K562 (cell line): ENCODE data around the gene GALNS. TPM values are rescaled to one million over a fixed set of nuclear protein-coding genes. Genes with fewer than 3 reads are reported as not detected.

Experiments used
- ADNP ChIP-seq: fragments of 200-800 bp; sonication (Bioruptor generic); IDR thresholded peaks from 2 replicates; pipeline ENCODE4 v1.6.1; 2016; ENCODE audit warnings: missing genetic modification characterization, missing compliant biosample characterization
- BMI1 ChIP-seq: fragments of 150-350 bp; IDR thresholded peaks from 2 replicates; pipeline ENCODE4 v1.6.1; 2014; ENCODE audit warnings: low read length
- EWSR1 ChIP-seq: fragments of 450-650 bp; IDR thresholded peaks from 2 replicates; pipeline ENCODE4 v1.6.1; 2018; ENCODE audit warnings: borderline replicate concordance, mild to moderate bottlenecking, low read depth, moderate library complexity; ENCODE audit not compliant: partially characterized antibody
- FOXA1 ChIP-seq: fragments of 450-650 bp; IDR thresholded peaks from 2 replicates; pipeline ENCODE4 v1.6.1; 2016; ENCODE audit warnings: mild to moderate bottlenecking, borderline replicate concordance
- HDAC1 ChIP-seq, 2 experiments: fragments of 450-650 bp; IDR thresholded peaks; 2 replicates each; pipeline ENCODE4 v1.6.1; 2016 to 2017; ENCODE audit warnings: inconsistent platforms in 1 of 2, mild to moderate bottlenecking in 1 of 2, moderate library complexity in 1 of 2
- HMGN3 ChIP-seq: IDR thresholded peaks from 2 replicates; pipeline ENCODE4 v1.6.1; 2011; ENCODE audit warnings: borderline replicate concordance, low read depth, mild to moderate bottlenecking, mixed read lengths, low read length; ENCODE audit not compliant: insufficient read length; ENCODE audit errors: extremely low read depth
- HNRNPLL ChIP-seq: fragments of 200-400 bp; formaldehyde crosslinking; IDR thresholded peaks from 2 replicates; pipeline ENCODE4 v1.6.1; 2017; ENCODE audit warnings: low read length, low read depth, mild to moderate bottlenecking; ENCODE audit not compliant: poor library complexity, severe bottlenecking
- KDM4B ChIP-seq, 2 experiments: fragments of 450-650 bp in 1 of 2; sonication (generic) in 1 of 2; IDR thresholded peaks; 2 replicates each; pipeline ENCODE4 v1.6.1; 2016 to 2017; ENCODE audit warnings: borderline replicate concordance in 2 of 2, antibody characterized with exemption in 1 of 2, low read depth in 1 of 2, mild to moderate bottlenecking in 1 of 2
- KDM5B ChIP-seq: fragments of 200-600 bp; sonication (generic); IDR thresholded peaks from 2 replicates; pipeline ENCODE4 v1.6.1; 2012; ENCODE audit warnings: low read depth, mild to moderate bottlenecking, moderate library complexity, low read length, control low read depth, inconsistent platforms; ENCODE audit not compliant: insufficient replicate concordance
- MEIS2 ChIP-seq: fragments of 450-650 bp; IDR thresholded peaks from 2 replicates; pipeline ENCODE4 v1.6.1; 2014; ENCODE audit warnings: mild to moderate bottlenecking; ENCODE audit not compliant: partially characterized antibody
- NR3C1 ChIP-seq: sonication (generic); formaldehyde crosslinking; IDR thresholded peaks from 2 replicates; pipeline ENCODE4 v1.8.1; 2022; ENCODE audit warnings: missing genetic modification reagents
- POLR2B ChIP-seq: fragments of 450-650 bp; IDR thresholded peaks from 2 replicates; pipeline ENCODE4 v1.6.1; 2018; ENCODE audit warnings: low read depth; ENCODE audit not compliant: partially characterized antibody
- TGIF2 ChIP-seq: sonication (generic); formaldehyde crosslinking; IDR thresholded peaks from 2 replicates; pipeline ENCODE4 v1.8.1; 2022; ENCODE audit warnings: mild to moderate bottlenecking, missing genetic modification reagents, moderate library complexity
- ZFP1 ChIP-seq: fragments of 450-650 bp; formaldehyde crosslinking; IDR thresholded peaks from 2 replicates; pipeline ENCODE4 v1.4.0; 2020; ENCODE audit warnings: mild to moderate bottlenecking, mixed read lengths
- ZNF311 ChIP-seq: fragments of 250-450 bp; sonication (Bioruptor Pico); IDR thresholded peaks from 2 replicates; pipeline ENCODE4 v1.4.0; 2020; ENCODE audit warnings: mild to moderate bottlenecking, moderate library complexity
- ZNF586 ChIP-seq: fragments of 450-650 bp; formaldehyde crosslinking; conservative IDR thresholded peaks from 2 replicates; pipeline ENCODE4 v1.4.0; 2020; ENCODE audit warnings: mild to moderate bottlenecking, moderate library complexity
- ZNF717 ChIP-seq: fragments of 250-450 bp; sonication (Bioruptor Pico); IDR thresholded peaks from 2 replicates; pipeline ENCODE4 v1.5.0; 2021
- ZSCAN32 ChIP-seq: fragments of 450-650 bp; formaldehyde crosslinking; IDR thresholded peaks from 2 replicates; pipeline ENCODE4 v1.4.0; 2020; ENCODE audit warnings: mild to moderate bottlenecking, moderate library complexity
- polyA plus RNA-seq, 8 experiments: library from polyadenylated mRNA; depleted of rRNA in 4 of 8; stranded (reverse) in 5 of 8; unstranded in 3 of 8; fragments of >200 nt; fragmentation: Nextera tagmentation in 2 of 8; fragmentation: Illumina TruSeq in 1 of 8; extraction: Ambion mirVana in 2 of 8; extraction: Trizol in 1 of 8; gene quantifications; 2 replicates each; pipeline versions ENCODE4 v1.2.1 to v1.2.3, GENCODE V29; 2011 to 2014; ENCODE audit warnings: inconsistent platforms in 1 of 8, missing spikeins in 1 of 8
- total RNA-seq, 7 experiments: library from RNA; depleted of rRNA in 6 of 7; stranded (reverse); fragments of >200 nt in 6 of 7; fragmentation: Illumina TruSeq in 2 of 7; extraction: Trizol in 2 of 7; gene quantifications; 2 replicates each; pipeline versions ENCODE4 v1.2.1 to v1.2.3, GENCODE V29; 2011 to 2021; ENCODE audit warnings: low replicate concordance in 1 of 7
- TF ChIP-seq, protein P1 (sequence below): fragments of 450-650 bp; formaldehyde crosslinking; IDR thresholded peaks from 2 replicates; pipeline ENCODE4 v1.4.0; 2020; ENCODE audit warnings: mild to moderate bottlenecking, moderate library complexity
- TF ChIP-seq, protein P2 (sequence below): sonication (generic); formaldehyde crosslinking; IDR thresholded peaks from 2 replicates; pipeline ENCODE4 v1.8.0; 2022; ENCODE audit warnings: mild to moderate bottlenecking, missing genetic modification reagents
- TF ChIP-seq, protein P3 (sequence below): fragments of 200-800 bp; sonication (Bioruptor generic); IDR thresholded peaks from 2 replicates; pipeline ENCODE4 v1.6.1; 2016; ENCODE audit warnings: missing genetic modification characterization, missing compliant biosample characterization

Gene GALNS
- total and polyA plus RNA-seq, 9 of the 15 experiments (the other 6 are each of a cell fraction or from before 2014, with no cell fraction given): 0.38 to 13.2 (median 4.3) TPM

DNA sequence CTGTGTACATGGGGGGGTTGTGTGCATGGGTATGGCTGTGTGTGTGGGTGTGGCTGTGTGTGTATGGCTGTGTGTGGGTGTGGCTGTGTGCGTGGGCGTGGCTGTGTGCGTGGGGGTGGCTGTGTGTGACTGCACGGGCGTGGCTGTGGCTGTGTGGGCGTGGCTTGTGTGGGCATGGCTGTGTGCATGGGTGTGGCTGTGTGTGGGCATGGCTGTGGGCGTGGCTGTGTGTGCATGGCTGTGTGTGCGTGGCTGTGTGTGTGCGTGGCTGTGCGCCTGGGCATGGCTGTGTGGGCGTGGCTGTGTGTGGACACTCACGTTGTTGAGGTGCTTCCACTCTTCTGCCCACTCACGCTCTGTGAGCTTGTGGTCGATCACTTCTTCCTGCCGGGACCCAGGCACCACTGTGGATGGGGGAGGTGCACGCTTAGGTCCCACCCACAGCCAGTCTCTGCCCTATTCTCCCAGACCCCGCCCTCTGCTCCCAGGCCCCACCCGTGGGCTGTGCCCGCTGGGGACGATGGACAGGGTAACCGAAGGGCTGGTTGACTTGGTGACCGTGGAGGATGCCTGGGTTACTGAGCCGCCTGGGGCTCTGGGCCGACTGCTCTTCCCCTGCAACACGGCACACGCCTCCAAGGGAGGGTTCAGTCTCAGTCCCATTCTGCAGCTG, 25.7 kb upstream of the GALNS start (continued):
- TF ChIP-seq, protein P1, sequence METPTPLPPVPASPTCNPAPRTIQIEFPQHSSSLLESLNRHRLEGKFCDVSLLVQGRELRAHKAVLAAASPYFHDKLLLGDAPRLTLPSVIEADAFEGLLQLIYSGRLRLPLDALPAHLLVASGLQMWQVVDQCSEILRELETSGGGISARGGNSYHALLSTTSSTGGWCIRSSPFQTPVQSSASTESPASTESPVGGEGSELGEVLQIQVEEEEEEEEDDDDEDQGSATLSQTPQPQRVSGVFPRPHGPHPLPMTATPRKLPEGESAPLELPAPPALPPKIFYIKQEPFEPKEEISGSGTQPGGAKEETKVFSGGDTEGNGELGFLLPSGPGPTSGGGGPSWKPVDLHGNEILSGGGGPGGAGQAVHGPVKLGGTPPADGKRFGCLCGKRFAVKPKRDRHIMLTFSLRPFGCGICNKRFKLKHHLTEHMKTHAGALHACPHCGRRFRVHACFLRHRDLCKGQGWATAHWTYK (CRISPR knock-in tag): peak; percentile 99
- TF ChIP-seq ZNF586: no peak
- no peak for TF ChIP-seq ZSCAN32 (CRISPR knock-in tag)
- TF ChIP-seq, protein P2, sequence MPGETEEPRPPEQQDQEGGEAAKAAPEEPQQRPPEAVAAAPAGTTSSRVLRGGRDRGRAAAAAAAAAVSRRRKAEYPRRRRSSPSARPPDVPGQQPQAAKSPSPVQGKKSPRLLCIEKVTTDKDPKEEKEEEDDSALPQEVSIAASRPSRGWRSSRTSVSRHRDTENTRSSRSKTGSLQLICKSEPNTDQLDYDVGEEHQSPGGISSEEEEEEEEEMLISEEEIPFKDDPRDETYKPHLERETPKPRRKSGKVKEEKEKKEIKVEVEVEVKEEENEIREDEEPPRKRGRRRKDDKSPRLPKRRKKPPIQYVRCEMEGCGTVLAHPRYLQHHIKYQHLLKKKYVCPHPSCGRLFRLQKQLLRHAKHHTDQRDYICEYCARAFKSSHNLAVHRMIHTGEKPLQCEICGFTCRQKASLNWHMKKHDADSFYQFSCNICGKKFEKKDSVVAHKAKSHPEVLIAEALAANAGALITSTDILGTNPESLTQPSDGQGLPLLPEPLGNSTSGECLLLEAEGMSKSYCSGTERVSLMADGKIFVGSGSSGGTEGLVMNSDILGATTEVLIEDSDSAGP (CRISPR knock-in tag): no peak
- TF ChIP-seq, protein P3, sequence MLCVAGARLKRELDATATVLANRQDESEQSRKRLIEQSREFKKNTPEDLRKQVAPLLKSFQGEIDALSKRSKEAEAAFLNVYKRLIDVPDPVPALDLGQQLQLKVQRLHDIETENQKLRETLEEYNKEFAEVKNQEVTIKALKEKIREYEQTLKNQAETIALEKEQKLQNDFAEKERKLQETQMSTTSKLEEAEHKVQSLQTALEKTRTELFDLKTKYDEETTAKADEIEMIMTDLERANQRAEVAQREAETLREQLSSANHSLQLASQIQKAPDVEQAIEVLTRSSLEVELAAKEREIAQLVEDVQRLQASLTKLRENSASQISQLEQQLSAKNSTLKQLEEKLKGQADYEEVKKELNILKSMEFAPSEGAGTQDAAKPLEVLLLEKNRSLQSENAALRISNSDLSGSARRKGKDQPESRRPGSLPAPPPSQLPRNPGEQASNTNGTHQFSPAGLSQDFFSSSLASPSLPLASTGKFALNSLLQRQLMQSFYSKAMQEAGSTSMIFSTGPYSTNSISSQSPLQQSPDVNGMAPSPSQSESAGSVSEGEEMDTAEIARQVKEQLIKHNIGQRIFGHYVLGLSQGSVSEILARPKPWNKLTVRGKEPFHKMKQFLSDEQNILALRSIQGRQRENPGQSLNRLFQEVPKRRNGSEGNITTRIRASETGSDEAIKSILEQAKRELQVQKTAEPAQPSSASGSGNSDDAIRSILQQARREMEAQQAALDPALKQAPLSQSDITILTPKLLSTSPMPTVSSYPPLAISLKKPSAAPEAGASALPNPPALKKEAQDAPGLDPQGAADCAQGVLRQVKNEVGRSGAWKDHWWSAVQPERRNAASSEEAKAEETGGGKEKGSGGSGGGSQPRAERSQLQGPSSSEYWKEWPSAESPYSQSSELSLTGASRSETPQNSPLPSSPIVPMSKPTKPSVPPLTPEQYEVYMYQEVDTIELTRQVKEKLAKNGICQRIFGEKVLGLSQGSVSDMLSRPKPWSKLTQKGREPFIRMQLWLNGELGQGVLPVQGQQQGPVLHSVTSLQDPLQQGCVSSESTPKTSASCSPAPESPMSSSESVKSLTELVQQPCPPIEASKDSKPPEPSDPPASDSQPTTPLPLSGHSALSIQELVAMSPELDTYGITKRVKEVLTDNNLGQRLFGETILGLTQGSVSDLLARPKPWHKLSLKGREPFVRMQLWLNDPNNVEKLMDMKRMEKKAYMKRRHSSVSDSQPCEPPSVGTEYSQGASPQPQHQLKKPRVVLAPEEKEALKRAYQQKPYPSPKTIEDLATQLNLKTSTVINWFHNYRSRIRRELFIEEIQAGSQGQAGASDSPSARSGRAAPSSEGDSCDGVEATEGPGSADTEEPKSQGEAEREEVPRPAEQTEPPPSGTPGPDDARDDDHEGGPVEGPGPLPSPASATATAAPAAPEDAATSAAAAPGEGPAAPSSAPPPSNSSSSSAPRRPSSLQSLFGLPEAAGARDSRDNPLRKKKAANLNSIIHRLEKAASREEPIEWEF (CRISPR knock-in tag): no peak
- TF ChIP-seq FOXA1: no peak
- peak; percentile 30 for TF ChIP-seq HMGN3
- TF ChIP-seq TGIF2 (CRISPR knock-in tag): no peak
- 0 out of 4 replicates have a peak, but pooled peaks of 1 of the 2 experiments have one; percentile 20 for TF ChIP-seq KDM4B (IDR thresholded peaks at IDR 0.05; ENCODE audit: borderline replicate concordance in 2 of 2, low read depth in 1 of 2)
- no peak for TF ChIP-seq ZFP1 (CRISPR knock-in tag)
- TF ChIP-seq ZNF717 (CRISPR knock-in tag): no peak
- TF ChIP-seq ADNP (tag): no peak
- peak; percentile 78 for TF ChIP-seq POLR2B
- no peak for TF ChIP-seq NR3C1 (CRISPR knock-in tag)
- peak; percentile 90 for TF ChIP-seq HNRNPLL
- no peak for TF ChIP-seq ZNF311 (CRISPR knock-in tag)
- no peak for TF ChIP-seq EWSR1
- TF ChIP-seq BMI1: no peak
- no peak for TF ChIP-seq KDM5B
- TF ChIP-seq MEIS2: no peak
- peak in 1 of 2 experiments; percentile 88; a peak in 3 of 4 replicates for TF ChIP-seq HDAC1 (IDR thresholded peaks at IDR 0.05)
